Panc1 (cell line): Measurements from ENCODE around the gene AZGP1. TPM values are rescaled to one million over a fixed set of nuclear protein-coding genes. Genes with fewer than 3 reads are reported as not detected.
A peak's percentile ranks its signal among the peaks of the same experiment; 100 is the strongest.

Experiments
- ATAC-seq: fragments of 200-7000 bp; cut with Tn5 transposase; 2 replicates; pipeline ENCODE4 v1.9.1; 2020; ENCODE audit warnings: mild to moderate bottlenecking, moderate library complexity
- Bru-seq: library from RNA; stranded (reverse); fragments of 400-500 nt; gene quantifications from one replicate; lab custom pipeline; 2021; lab: Mats Ljungman, UMichigan
- BruChase-seq, 2 experiments: library from RNA; stranded (reverse); fragments of 400-500 nt; gene quantifications; one replicate each; lab custom pipeline; 2021; lab: Mats Ljungman, UMichigan
- BruUV-seq: library from RNA; stranded (reverse); fragments of 400-500 nt; replicated peaks from 2 replicates; lab custom pipeline; 2021; lab: Mats Ljungman, UMichigan
- CTCF ChIA-PET: fragments of 300-600 bp; sonication (Branson Sonifier 250); formaldehyde crosslinking; loops from one replicate; lab custom pipeline; 2022; ENCODE audit warnings: antibody characterized with exemption; lab: Charles Lee
- POLR2A ChIA-PET: fragments of 300-600 bp; sonication (Branson Sonifier 250); formaldehyde crosslinking; loops from one replicate; lab custom pipeline; 2022; ENCODE audit warnings: antibody characterized with exemption; lab: Charles Lee
- DNase-seq: peaks from one replicate; pipeline ENCODE4 v3.0.0-alpha.2; 2010; ENCODE audit warnings: low read depth, low spot score
- H3K27ac ChIP-seq: 2 replicates; pipeline ENCODE4 v1.5.1; 2011; ENCODE audit warnings: mild to moderate bottlenecking, low read length, inconsistent platforms
- H3K27me3 ChIP-seq: fragments of 200-500 bp; sonication (Bioruptor generic); 2 replicates; pipeline ENCODE4 v1.6.0; 2014; ENCODE audit warnings: low read length, inconsistent platforms; ENCODE audit not compliant: control insufficient read depth, insufficient read depth
- H3K36me3 ChIP-seq: fragments of 200-500 bp; sonication (Bioruptor generic); 2 replicates; pipeline ENCODE4 v1.5.1; 2014; ENCODE audit warnings: inconsistent platforms, mild to moderate bottlenecking, low read length, moderate library complexity; ENCODE audit not compliant: control insufficient read depth, insufficient read depth
- H3K4me1 ChIP-seq: 2 replicates; pipeline ENCODE4 v1.5.1; 2011; ENCODE audit warnings: inconsistent platforms, mild to moderate bottlenecking, low read length, moderate library complexity; ENCODE audit not compliant: control insufficient read depth, insufficient read depth
- H3K4me3 ChIP-seq, 2 experiments: 2 replicates each; pipeline ENCODE4 v1.5.1; 2011 to 2012; ENCODE audit warnings: low read depth in 2 of 2, low read length in 2 of 2, mild to moderate bottlenecking in 2 of 2, inconsistent platforms in 1 of 2, moderate library complexity in 1 of 2
- H3K9me3 ChIP-seq: fragments of 200-500 bp; sonication (Bioruptor generic); 2 replicates; pipeline ENCODE4 v1.5.1; 2014; ENCODE audit warnings: low read depth, mild to moderate bottlenecking, inconsistent platforms, low read length, moderate library complexity; ENCODE audit not compliant: control insufficient read depth, insufficient read depth
- POLR2AphosphoS5 ChIP-seq: IDR thresholded peaks from 2 replicates; pipeline ENCODE4 v1.6.1; 2012; ENCODE audit warnings: mild to moderate bottlenecking, low read depth, low read length, moderate library complexity
- REST ChIP-seq, 2 experiments: IDR thresholded peaks; 2 replicates each; pipeline ENCODE4 v1.6.1; 2011 to 2012; ENCODE audit warnings: low read depth in 2 of 2, control low read depth in 1 of 2, low read length in 1 of 2, mild to moderate bottlenecking in 1 of 2, moderate library complexity in 1 of 2; ENCODE audit not compliant: insufficient read depth in 1 of 2
- SIN3A ChIP-seq: IDR thresholded peaks from 2 replicates; pipeline ENCODE4 v1.6.1; 2012; ENCODE audit warnings: low read depth, mild to moderate bottlenecking, low read length, moderate library complexity, borderline replicate concordance; ENCODE audit not compliant: insufficient read depth
- TCF7L2 ChIP-seq: IDR thresholded peaks from 2 replicates; pipeline ENCODE4 v1.6.1; 2011; ENCODE audit warnings: mild to moderate bottlenecking, low read depth, low read length, inconsistent platforms
- in situ Hi-C: cut with HindIII; loops from 2 replicates; pipeline ENCODE4 v1.10.0; 2016; ENCODE audit warnings: low sequenced_read_pairs, low pct_unique_long_range_greater_than_20kb
- intact Hi-C: fragments of 100-400 bp; cut with micrococcal nuclease; formaldehyde crosslinking; loops from one replicate; pipeline ENCODE4 v1.10.0; 2022; ENCODE audit not compliant: unreplicated experiment
- long read RNA-seq: library from polyadenylated mRNA; unstranded; transcript quantifications from one replicate; pipeline ENCODE4 v2.0.0, GENCODE V29; 2021; ENCODE audit not compliant: unreplicated experiment
- polyA plus RNA-seq: library from polyadenylated mRNA; unstranded; fragments of >200 nt; gene quantifications from one replicate; pipeline ENCODE4 v1.2.1, GENCODE V29; 2012; ENCODE audit warnings: missing spikeins; ENCODE audit not compliant: insufficient read length
- total RNA-seq: library from RNA; stranded (reverse); gene quantifications from one replicate; pipeline ENCODE4 v1.2.1, GENCODE V29; 2021; ENCODE audit not compliant: unreplicated experiment
- TF ChIP-seq, protein P1 (sequence below): fragments of 450-650 bp; IDR thresholded peaks from 2 replicates; pipeline ENCODE4 v1.5.1; 2017; ENCODE audit warnings: mild to moderate bottlenecking

The AZGP1 gene
- total RNA-seq = 0.49 TPM
- polyA plus RNA-seq = not detected
- percentile 22 among the genes with signal in this experiment for Bru-seq, nascent RNA
- percentile 25 among the genes with signal in this experiment for BruChase-seq, experiment 1, labeled RNA remaining after a 2-hour chase
- BruChase-seq, experiment 2, labeled RNA remaining after a 6-hour chase = percentile 29 among the genes with signal in this experiment
- long read RNA-seq = 0 reads

GRCh38 chr7:99975782-99976521 is at the start of gene AZGP1:
TSS of gene AZGP1 (minus strand) at chr7:99976031. CDS start at chr7:99976020, 11 bp downstream.
- no TSS peak for BruUV-seq
- Histone ChIP-seq H3K27ac (no peak within 1 kb of the TSS), H3K4me3 (no peak within 1 kb of the TSS), H3K27me3 (peaks cover 3% of the 10 kb centered on the region; the same call in 1 of the 2 replicates), H3K4me1 (no peaks in the 10 kb centered on the region), H3K9me3 (no peaks in the 10 kb centered on the region), H3K36me3 (no peaks in the 10 kb centered on the region)
- in situ Hi-C loops (no loop called here), intact Hi-C loops (no loop called here)
- DNase-seq (no peak), ATAC-seq (no peak)
- POLR2A ChIA-PET = no interaction called here
- CTCF ChIA-PET = no interaction called here
- TF ChIP-seq, protein P1, sequence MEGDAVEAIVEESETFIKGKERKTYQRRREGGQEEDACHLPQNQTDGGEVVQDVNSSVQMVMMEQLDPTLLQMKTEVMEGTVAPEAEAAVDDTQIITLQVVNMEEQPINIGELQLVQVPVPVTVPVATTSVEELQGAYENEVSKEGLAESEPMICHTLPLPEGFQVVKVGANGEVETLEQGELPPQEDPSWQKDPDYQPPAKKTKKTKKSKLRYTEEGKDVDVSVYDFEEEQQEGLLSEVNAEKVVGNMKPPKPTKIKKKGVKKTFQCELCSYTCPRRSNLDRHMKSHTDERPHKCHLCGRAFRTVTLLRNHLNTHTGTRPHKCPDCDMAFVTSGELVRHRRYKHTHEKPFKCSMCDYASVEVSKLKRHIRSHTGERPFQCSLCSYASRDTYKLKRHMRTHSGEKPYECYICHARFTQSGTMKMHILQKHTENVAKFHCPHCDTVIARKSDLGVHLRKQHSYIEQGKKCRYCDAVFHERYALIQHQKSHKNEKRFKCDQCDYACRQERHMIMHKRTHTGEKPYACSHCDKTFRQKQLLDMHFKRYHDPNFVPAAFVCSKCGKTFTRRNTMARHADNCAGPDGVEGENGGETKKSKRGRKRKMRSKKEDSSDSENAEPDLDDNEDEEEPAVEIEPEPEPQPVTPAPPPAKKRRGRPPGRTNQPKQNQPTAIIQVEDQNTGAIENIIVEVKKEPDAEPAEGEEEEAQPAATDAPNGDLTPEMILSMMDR = no peak
- no peak for TF ChIP-seq TCF7L2

GRCh38 chr7:100024020-100024619 is 48.3 kb upstream of the AZGP1 start:
- ATAC-seq = no peak
- CTCF ChIA-PET = no interaction called here

More at GRCh38 chr7:100024020-100024619, 48.3 kb upstream of the AZGP1 start:
- no peak for DNase-seq
- H3K9me3 ChIP-seq = no peaks in the 10 kb centered on the region
- no peak for TF ChIP-seq POLR2AphosphoS5
- no peak for TF ChIP-seq SIN3A
- no peak for TF ChIP-seq TCF7L2
- TF ChIP-seq, protein P1 = no peak
- no peak for TF ChIP-seq REST (IDR thresholded peaks at IDR 0.05; ENCODE audit: insufficient read depth in 1 of 2, low read depth in 2 of 2, low read length in 1 of 2)
- intact Hi-C loops (no loop called here), in situ Hi-C loops (no loop called here)
- no TSS peak for BruUV-seq
- H3K4me3 ChIP-seq = no peak overlapping the region
- no peaks in the 10 kb centered on the region for H3K4me1 ChIP-seq
- no peak overlapping the region for H3K27ac ChIP-seq
- peaks cover 10% of the 10 kb centered on the region for H3K36me3 ChIP-seq
- POLR2A ChIA-PET = interaction anchor here (0.6 kb wide), 2 partner anchors 9 to 14 kb away, joined by 3 to 5 read pairs; no protein-coding TSS in a partner anchor
- no peaks in the 10 kb centered on the region for H3K27me3 ChIP-seq
